T-helper 1 cell treated with Interleukin-12 subunit alpha and Interleukin-12 subunit beta and Interleukin-4 antibody, amounts not matched to agents 30 μg/mL and 1 μg/mL, for 36 hours (primary cell): Measurements from ENCODE around the gene TMEM9B.
A peak's percentile ranks its signal among the peaks of the same experiment; 100 is the strongest.
"Not testable (repeated sequence)": the region's sequence is repeated elsewhere in the genome, so short reads cannot be mapped to it uniquely, and the experiment has no call there.

Experiments used
- H3K27ac Mint-ChIP-seq: one replicate; pipeline ENCODE4 v1.8.0; 2021; ENCODE audit warnings: mild to moderate bottlenecking, mixed read lengths
- H3K27me3 Mint-ChIP-seq: one replicate; pipeline ENCODE4 v1.8.0; 2021; ENCODE audit warnings: low read depth, mixed read lengths
- H3K36me3 Mint-ChIP-seq: one replicate; pipeline ENCODE4 v1.8.0; 2021; ENCODE audit warnings: low read depth, mixed read lengths
- H3K4me1 Mint-ChIP-seq: one replicate; pipeline ENCODE4 v1.8.0; 2021; ENCODE audit warnings: low read depth, mixed read lengths
- H3K4me3 Mint-ChIP-seq: one replicate; pipeline ENCODE4 v1.8.0; 2021; ENCODE audit warnings: mild to moderate bottlenecking, moderate library complexity, mixed read lengths
- H3K9me3 Mint-ChIP-seq: one replicate; pipeline ENCODE4 v1.8.0; 2021; ENCODE audit warnings: mixed read lengths

Gene TMEM9B

DNA sequence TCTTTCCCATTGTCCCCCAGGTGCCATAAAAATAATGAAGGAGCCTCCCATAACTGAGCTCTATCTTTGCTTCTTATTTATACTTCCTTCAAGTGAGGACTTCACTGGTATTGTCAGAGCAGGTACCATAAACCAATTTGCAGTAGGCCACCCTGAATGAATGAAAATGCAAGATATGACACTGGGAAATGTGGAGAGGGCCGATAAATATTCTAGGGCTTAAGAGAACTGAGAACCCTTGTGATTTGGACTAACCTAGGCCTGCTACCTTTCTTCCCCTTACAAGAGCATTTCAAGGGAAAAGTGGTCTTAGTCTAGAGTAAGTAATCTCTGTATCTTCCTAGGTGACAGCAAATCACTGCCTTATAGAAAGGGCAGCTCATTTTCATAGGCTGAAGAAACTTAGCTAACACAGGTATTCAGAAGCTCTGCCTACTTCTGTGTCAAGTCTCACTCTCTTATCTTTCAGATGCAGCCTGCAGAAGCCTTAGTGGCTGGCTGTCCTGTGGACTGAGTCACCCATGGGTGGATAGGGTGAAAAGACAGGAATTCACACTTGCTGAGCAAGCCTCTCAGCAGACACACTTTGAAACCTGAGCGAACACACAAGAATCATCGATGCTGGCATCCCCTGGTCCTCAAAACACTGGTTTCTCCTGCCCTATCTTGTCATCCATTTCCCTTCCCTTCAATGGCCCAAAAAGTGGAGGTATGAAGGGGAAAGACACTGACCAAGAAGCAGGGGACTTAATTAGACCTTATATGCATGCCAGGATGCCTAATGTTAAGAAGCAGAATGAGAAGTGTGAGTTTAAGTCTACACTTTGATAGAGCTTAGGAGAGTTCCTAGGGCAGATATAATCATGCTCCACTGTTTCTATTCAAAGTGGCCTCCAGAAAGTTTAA, 24.3 kb upstream of the TMEM9B start:
- no peaks in the 10 kb centered on the region for H3K36me3 Mint-ChIP-seq
- peaks cover 9% of the 10 kb centered on the region for H3K27me3 Mint-ChIP-seq
- H3K27ac Mint-ChIP-seq: no peak overlapping the region
- no peaks in the 10 kb centered on the region for H3K9me3 Mint-ChIP-seq
- H3K4me1 Mint-ChIP-seq: peaks cover 15% of the 10 kb centered on the region
- H3K4me3 Mint-ChIP-seq: no peak overlapping the region

DNA sequence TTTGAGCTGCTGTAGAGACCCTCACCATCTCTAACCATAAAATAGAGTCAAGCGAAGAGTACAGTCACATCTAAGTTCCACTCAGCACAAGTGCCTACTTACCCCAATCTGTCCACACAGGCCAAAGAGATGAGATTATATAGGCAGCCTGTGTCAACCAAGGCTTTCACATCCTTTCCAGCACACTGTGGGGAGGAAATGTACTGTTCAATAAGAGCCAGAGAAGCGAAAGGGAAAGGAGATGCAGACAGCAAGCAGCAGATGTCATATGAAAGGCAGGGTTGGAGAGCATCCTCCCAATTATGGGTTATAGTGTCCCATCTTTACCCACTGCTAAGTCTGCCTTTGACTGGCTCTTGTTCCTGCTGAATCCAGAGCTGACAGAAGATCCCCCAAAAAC, 23.2 kb upstream of the TMEM9B start:
- H3K4me1 Mint-ChIP-seq: peaks cover 15% of the 10 kb centered on the region
- H3K27me3 Mint-ChIP-seq: peaks cover 3% of the 10 kb centered on the region

GRCh38 chr11:8986772-8987171, 22.5 kb upstream of the TMEM9B start:
- not testable (repeated sequence) for H3K27me3 Mint-ChIP-seq, H3K9me3 Mint-ChIP-seq, H3K27ac Mint-ChIP-seq, H3K36me3 Mint-ChIP-seq, H3K4me3 Mint-ChIP-seq
- H3K4me1 Mint-ChIP-seq: peaks cover 15% of the 10 kb centered on the region

More for the DNA sequence above, 23.2 kb upstream of the TMEM9B start:
- Mint-ChIP-seq H3K9me3 (no peaks in the 10 kb centered on the region), H3K27ac (peak overlapping the region; percentile 55), H3K4me3 (no peak overlapping the region), H3K36me3 (no peaks in the 10 kb centered on the region)

GRCh38 chr11:8985462-8985861, 21.2 kb upstream of the TMEM9B start:
- Mint-ChIP-seq H3K27ac (no peak overlapping the region), H3K9me3 (no peaks in the 10 kb centered on the region)

GRCh38 chr11:8983552-8983951, 19.3 kb upstream of the TMEM9B start:
- no peaks in the 10 kb centered on the region for H3K36me3 Mint-ChIP-seq
- H3K9me3 Mint-ChIP-seq: no peaks in the 10 kb centered on the region
- no peaks in the 10 kb centered on the region for H3K27me3 Mint-ChIP-seq
- H3K4me3 Mint-ChIP-seq: no peak overlapping the region
- peaks cover 10% of the 10 kb centered on the region for H3K4me1 Mint-ChIP-seq
- H3K27ac Mint-ChIP-seq: no peak overlapping the region

More at GRCh38 chr11:8985462-8985861, 21.2 kb upstream of the TMEM9B start:
- H3K27me3 Mint-ChIP-seq: no peaks in the 10 kb centered on the region
- no peak overlapping the region for H3K4me3 Mint-ChIP-seq
- H3K36me3 Mint-ChIP-seq: no peaks in the 10 kb centered on the region
- peaks cover 15% of the 10 kb centered on the region for H3K4me1 Mint-ChIP-seq

- Mint-ChIP-seq H3K9me3 (no peaks in the 10 kb centered on the region), H3K36me3 (no peaks in the 10 kb centered on the region), H3K27me3 (no peaks in the 10 kb centered on the region), H3K4me3 (no peak overlapping the region), H3K4me1 (no peaks in the 10 kb centered on the region), H3K27ac (no peak overlapping the region)
These were observed 16.2 kb upstream of the TMEM9B start for GRCh38 chr11:8980485-8980884.

- H3K4me3 Mint-ChIP-seq, H3K9me3 Mint-ChIP-seq, H3K36me3 Mint-ChIP-seq, H3K27me3 Mint-ChIP-seq, H3K4me1 Mint-ChIP-seq, H3K27ac Mint-ChIP-seq: not testable (repeated sequence)
These were observed 15.1 kb upstream of the TMEM9B start for GRCh38 chr11:8979365-8979764.

- no peaks in the 10 kb centered on the region for H3K9me3 Mint-ChIP-seq
- H3K36me3 Mint-ChIP-seq: no peaks in the 10 kb centered on the region
- H3K4me3 Mint-ChIP-seq: no peak overlapping the region
- no peaks in the 10 kb centered on the region for H3K4me1 Mint-ChIP-seq
- no peaks in the 10 kb centered on the region for H3K27me3 Mint-ChIP-seq
- H3K27ac Mint-ChIP-seq: no peak overlapping the region
These were observed 8.9 kb upstream of the TMEM9B start for GRCh38 chr11:8973121-8973520.

DNA sequence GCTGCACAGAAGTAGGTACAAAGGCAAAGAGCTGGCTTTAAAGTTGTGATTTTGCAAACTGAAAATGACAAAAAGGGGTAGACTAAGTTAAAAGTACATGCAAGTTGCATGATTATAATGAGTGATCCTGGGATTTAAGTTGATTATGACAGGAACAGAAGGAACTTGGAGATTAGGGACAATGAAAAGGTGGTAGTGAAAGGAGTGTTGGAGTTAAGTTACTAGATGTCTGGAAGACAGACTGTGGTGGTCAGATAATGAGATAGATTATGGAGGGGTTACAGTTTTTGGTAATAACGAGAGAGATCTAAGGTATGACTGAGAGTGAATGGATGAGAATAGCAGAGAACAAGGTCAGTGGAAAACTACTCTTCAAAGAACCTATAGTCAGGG, 7.7 kb upstream of the TMEM9B start:
- H3K4me3 Mint-ChIP-seq: no peak overlapping the region
- no peak overlapping the region for H3K27ac Mint-ChIP-seq
- no peaks in the 10 kb centered on the region for H3K36me3 Mint-ChIP-seq
- H3K27me3 Mint-ChIP-seq: no peaks in the 10 kb centered on the region
- H3K4me1 Mint-ChIP-seq: peaks cover 2% of the 10 kb centered on the region
- H3K9me3 Mint-ChIP-seq: no peaks in the 10 kb centered on the region

DNA sequence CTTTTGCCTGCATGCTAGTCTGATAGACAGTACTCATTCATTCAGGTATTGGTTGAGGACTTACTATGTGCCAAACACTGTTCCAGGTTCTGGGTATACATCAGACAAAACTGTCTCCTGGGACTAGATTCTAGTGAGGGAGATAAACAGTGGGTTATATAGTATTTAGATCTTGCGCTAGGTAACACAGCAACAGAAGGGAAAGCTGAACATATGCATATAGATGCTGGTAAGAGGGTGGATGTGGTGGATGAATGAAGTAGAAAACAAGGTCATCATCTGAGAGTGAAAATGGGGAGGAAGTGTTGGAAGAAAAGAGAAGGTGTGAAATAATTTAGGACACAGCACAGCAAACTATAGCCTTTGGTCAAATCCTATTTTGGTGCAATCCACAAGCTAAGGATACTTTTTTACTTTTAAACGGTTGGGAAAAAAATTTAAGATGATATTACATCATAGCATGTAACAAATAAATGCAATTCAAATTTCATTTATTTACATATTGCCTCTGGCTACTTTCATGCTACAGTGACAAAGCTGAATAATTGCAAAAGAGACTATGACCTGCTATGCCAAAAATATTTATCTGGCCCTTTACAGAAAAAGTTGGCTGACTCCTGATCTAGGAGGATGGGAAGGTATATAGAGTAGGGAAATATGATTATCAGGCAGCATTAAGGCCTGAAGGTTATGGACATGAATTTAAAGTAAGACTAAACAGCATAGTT, 7.1 kb upstream of the TMEM9B start:
- Mint-ChIP-seq H3K27me3 (no peaks in the 10 kb centered on the region), H3K36me3 (no peaks in the 10 kb centered on the region), H3K9me3 (no peaks in the 10 kb centered on the region), H3K27ac (no peak overlapping the region), H3K4me3 (no peak overlapping the region), H3K4me1 (peaks cover 2% of the 10 kb centered on the region)

DNA sequence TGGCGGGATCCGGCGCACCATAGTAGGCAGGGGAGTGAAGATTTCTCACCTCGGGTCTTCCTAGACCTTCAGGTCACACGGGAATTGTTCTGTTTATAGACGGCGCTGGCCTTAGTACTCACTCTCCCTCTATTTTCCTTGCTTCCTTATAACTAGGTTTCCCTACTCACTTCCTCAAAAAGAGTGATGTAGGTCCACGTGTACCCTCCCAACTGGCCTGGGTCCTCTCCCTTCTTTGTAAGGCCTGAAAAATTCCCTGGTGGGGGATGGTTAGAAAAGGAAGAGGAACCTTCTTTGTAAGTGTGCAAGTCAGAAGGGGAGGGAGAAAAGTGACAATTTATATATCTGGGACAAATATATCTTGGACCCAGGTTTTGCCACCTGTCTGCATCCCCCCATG, 2.9 kb upstream of the TMEM9B start:
- Mint-ChIP-seq H3K4me3 (no peak overlapping the region), H3K27me3 (no peaks in the 10 kb centered on the region), H3K36me3 (peaks cover 6% of the 10 kb centered on the region), H3K9me3 (no peaks in the 10 kb centered on the region), H3K4me1 (peaks cover 22% of the 10 kb centered on the region), H3K27ac (no peak overlapping the region)

DNA sequence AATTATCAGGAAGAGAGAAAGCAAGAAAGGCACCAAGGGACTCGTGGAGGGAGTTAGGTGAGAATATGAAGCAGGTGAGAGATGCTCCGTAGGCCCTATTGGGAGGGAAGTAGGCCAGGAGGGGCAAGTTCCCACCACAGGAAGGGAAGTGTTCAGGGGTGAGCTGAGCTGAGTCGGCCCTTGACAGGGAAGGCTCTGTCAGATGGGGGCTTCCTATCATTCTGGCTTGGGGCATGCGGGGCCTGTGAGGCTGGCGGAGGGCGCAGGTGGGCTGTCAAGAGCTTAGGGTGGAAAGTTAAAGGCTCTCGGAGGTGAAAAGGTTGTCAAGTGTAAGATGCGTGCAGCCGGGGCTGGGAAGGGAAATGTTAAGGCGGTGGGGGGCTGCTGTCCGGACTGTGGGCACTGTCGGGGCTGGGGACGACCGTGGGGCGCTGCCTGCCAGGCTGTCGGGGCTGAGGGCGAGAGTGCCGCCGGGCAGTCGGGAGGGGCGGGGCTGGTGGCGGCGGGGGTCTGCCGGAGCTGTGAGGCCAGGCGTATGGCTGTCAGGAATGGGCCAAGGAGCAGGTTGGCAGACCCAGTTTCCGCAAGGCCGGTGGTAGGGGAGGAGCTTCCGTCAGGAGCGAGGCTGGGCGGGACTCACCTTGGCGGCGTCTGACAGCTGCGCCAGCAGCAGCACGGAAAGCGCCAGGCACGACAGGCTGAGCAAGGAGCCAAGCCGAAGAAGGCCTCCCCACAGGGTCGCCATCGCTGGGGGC, 496 bp downstream of the TMEM9B start:
- Mint-ChIP-seq H3K27ac (peak overlapping the region; percentile 94), H3K27me3 (no peaks in the 10 kb centered on the region), H3K36me3 (peaks cover 9% of the 10 kb centered on the region), H3K9me3 (no peaks in the 10 kb centered on the region), H3K4me3 (peak overlapping the region; percentile 98), H3K4me1 (peaks cover 29% of the 10 kb centered on the region)

DNA sequence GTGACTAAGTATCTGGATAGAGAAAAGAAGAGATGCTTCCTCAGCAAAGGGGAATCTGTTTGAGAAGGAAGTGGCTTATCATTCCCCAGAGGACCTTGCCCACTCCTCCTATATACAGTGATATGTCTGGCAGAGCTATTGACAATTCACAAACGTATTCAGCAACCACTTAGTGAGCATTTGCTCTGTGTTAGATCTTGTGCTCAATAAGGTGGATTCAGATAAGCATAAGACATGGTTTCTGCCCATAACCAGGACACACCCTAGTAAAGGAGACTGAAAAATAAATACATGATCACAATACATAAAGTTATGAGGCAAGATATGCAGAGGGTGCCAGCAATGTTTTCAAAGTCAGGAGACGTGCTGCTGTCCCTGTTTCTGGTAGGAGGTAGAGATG, 1.4 kb downstream of the TMEM9B start:
- Mint-ChIP-seq H3K9me3 (no peaks in the 10 kb centered on the region), H3K27ac (peak overlapping the region; percentile 94), H3K4me3 (peak overlapping the region; percentile 98), H3K4me1 (peaks cover 29% of the 10 kb centered on the region), H3K36me3 (peaks cover 9% of the 10 kb centered on the region), H3K27me3 (no peaks in the 10 kb centered on the region)

- H3K4me1 Mint-ChIP-seq: peaks cover 36% of the 10 kb centered on the region
- no peaks in the 10 kb centered on the region for H3K27me3 Mint-ChIP-seq
- H3K36me3 Mint-ChIP-seq: peaks cover 16% of the 10 kb centered on the region
- H3K4me3 Mint-ChIP-seq: no peak overlapping the region
- no peaks in the 10 kb centered on the region for H3K9me3 Mint-ChIP-seq
- peak overlapping the region; percentile 2 for H3K27ac Mint-ChIP-seq
These were observed 2.8 kb downstream of the TMEM9B start for GRCh38 chr11:8961401-8961800.
